Measurements from ENCODE around the gene SPATA31C1.

- TF ChIP-seq CTCF (IDR thresholded peaks at IDR 0.05; ENCODE audit: borderline replicate concordance, extremely low read depth, low read length, poor library complexity, severe bottlenecking) (no peak), EZH2 (IDR thresholded peaks at IDR 0.05; ENCODE audit: borderline replicate concordance, low read depth, low read length, severe bottlenecking) (no peak)
These were observed 40.1 kb downstream of the SPATA31C1 start for GRCh38 chr9:87957839-87958238.
